ENCODE results near the gene LMO2. TPM values are rescaled to one million over a fixed set of nuclear protein-coding genes. Genes with fewer than 3 reads are reported as not detected.
"Not testable (repeated sequence)": the region's sequence is repeated elsewhere in the genome, so short reads cannot be mapped to it uniquely, and the experiment has no call there.

Gene LMO2
- total RNA-seq, 4 donors from 2014 or later: 8.4 to 37.4 (median 19.3) TPM

GRCh38 chr11:33934450-33934849, 42.6 kb upstream of the LMO2 start:
- H3K27me3 ChIP-seq: no peaks in the 10 kb centered on the region
- peaks cover 0 to 33% (median 15%) of the 10 kb centered on the region in 4 donors for H3K4me1 ChIP-seq
- no peak for TF ChIP-seq CTCF (IDR thresholded peaks at IDR 0.05)
- TF ChIP-seq POLR2A (IDR thresholded peaks at IDR 0.05): no peak
- no peak for TF ChIP-seq EP300 (IDR thresholded peaks at IDR 0.05)
- no peaks in the 10 kb centered on the region for H3K9me3 ChIP-seq
- H3K4me3 ChIP-seq: no peak overlapping the region
- no peaks in the 10 kb centered on the region for H3K36me3 ChIP-seq
- H3K27ac ChIP-seq: no peak overlapping the region
- DNase-seq (ENCODE audit: low spot score in 2 of 2): no peak
- 79 to 84% methylated on average over 3 of the region's 3 CpGs for WGBS, 2 donors

GRCh38 chr11:33933602-33934001, 41.7 kb upstream of the LMO2 start:
- H3K36me3 ChIP-seq: no peaks in the 10 kb centered on the region
- H3K4me1 ChIP-seq: peaks cover 0 to 34% (median 15%) of the 10 kb centered on the region in 4 donors
- no peak for DNase-seq (ENCODE audit: low spot score in 2 of 2)
- no peak overlapping the region for H3K27ac ChIP-seq
- H3K4me3 ChIP-seq: no peak overlapping the region
- H3K9me3 ChIP-seq: no peaks in the 10 kb centered on the region
- H3K27me3 ChIP-seq: no peaks in the 10 kb centered on the region
- 91 to 94% methylated on average over 1 of the region's 1 CpG for WGBS, 2 donors
- TF ChIP-seq EP300 (IDR thresholded peaks at IDR 0.05) (no peak), POLR2A (IDR thresholded peaks at IDR 0.05) (no peak), CTCF (IDR thresholded peaks at IDR 0.05) (no peak)

- H3K27me3 ChIP-seq: no peaks in the 10 kb centered on the region
- 75 to 88% methylated on average over 5 of the region's 5 CpGs for WGBS, 2 donors
- no peak overlapping the region for H3K27ac ChIP-seq
Measured at GRCh38 chr11:33932721-33933120, 40.8 kb upstream of the LMO2 start.

DNA sequence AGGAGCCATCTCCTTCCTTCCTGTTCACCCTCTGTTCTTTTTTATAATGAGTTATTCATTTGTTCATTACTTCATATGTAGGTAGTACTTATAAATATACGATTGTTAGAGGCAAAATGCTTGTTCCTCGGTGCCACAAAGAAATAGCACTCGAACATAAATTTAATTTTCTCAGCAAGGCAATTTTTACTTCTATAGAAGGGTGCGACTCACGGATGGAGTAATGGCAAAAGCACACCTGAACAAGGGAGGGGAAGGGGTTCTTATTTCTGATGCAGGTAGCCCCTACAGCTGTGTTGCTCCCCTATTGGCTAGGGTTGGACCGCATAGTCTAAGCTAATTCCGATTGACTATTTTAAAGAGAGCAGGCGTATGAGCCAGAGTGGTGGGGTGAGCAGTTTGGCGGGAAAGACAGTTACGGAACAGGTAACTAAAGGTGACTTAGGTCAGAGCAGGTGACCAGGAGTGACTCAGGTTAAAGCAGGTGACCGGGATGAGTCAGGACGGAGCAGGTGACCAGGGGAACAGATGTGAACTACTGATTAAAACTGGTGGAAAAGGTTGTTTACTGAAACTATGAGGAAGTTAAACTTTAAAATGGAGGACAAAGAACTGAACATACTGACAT, 40.0 kb upstream of the LMO2 start:
- DNase-seq (ENCODE audit: low spot score in 2 of 2); H3K9me3 ChIP-seq; H3K4me3 ChIP-seq; H3K27me3 ChIP-seq; H3K36me3 ChIP-seq: not testable (repeated sequence)
- 94 to 96% methylated on average over 12 of the region's 12 CpGs for WGBS, 2 donors
- H3K27ac ChIP-seq: peak overlapping the region in 2 of 4 donors; percentile 85 to 87
- peaks cover 0 to 25% (median 15%) of the 10 kb centered on the region in 4 donors for H3K4me1 ChIP-seq

More at GRCh38 chr11:33932721-33933120, 40.8 kb upstream of the LMO2 start:
- no peaks in the 10 kb centered on the region for H3K9me3 ChIP-seq
- TF ChIP-seq EP300 (IDR thresholded peaks at IDR 0.05): no peak
- no peak for TF ChIP-seq POLR2A (IDR thresholded peaks at IDR 0.05)
- TF ChIP-seq CTCF (IDR thresholded peaks at IDR 0.05): no peak
- no peaks in the 10 kb centered on the region for H3K36me3 ChIP-seq
- DNase-seq (ENCODE audit: low spot score in 2 of 2): no peak
- H3K4me1 ChIP-seq: peaks cover 0 to 34% (median 15%) of the 10 kb centered on the region in 4 donors
- H3K4me3 ChIP-seq: no peak overlapping the region

DNA sequence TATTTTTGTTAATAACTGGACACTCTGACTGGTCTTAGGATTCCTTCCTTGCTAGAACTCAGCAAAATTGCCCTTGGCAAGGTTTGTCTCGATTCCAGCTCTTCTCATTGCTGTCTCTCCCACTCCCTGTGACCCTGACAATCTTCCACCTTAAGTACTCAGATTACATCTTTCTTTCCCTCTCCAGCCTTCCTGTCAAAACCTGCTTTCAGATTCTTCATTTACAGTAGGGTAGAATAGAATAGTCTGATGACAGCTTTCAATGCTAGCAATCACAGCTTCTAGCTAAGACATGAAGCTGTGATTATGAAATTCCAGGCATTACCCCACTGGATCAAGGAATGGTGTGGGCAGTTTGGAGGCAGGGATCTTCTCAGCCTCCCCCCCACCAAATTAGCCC, 39.2 kb upstream of the LMO2 start:
- 35 to 54% methylated on average over 1 of the region's 1 CpG for WGBS, 2 donors
- DNase-seq (ENCODE audit: low spot score in 2 of 2): no peak
- TF ChIP-seq EP300 (IDR thresholded peaks at IDR 0.05): no peak
- no peak for TF ChIP-seq CTCF (IDR thresholded peaks at IDR 0.05)
- TF ChIP-seq POLR2A (IDR thresholded peaks at IDR 0.05): no peak
- Histone ChIP-seq H3K4me3 (no peak overlapping the region), H3K36me3 (no peaks in the 10 kb centered on the region), H3K27ac (peak overlapping the region in 2 of 4 donors; percentile 85 to 87), H3K27me3 (no peaks in the 10 kb centered on the region), H3K9me3 (no peaks in the 10 kb centered on the region), H3K4me1 (peaks cover 0 to 24% (median 15%) of the 10 kb centered on the region in 4 donors)
